ENCODE data around the gene KCNH2. TPM values are rescaled to one million over a fixed set of nuclear protein-coding genes. Genes with fewer than 3 reads are reported as not detected.
A peak's percentile ranks its signal among the peaks of the same experiment; 100 is the strongest.

The KCNH2 gene
- polyA plus RNA-seq, 3 donors, result not detected

DNA sequence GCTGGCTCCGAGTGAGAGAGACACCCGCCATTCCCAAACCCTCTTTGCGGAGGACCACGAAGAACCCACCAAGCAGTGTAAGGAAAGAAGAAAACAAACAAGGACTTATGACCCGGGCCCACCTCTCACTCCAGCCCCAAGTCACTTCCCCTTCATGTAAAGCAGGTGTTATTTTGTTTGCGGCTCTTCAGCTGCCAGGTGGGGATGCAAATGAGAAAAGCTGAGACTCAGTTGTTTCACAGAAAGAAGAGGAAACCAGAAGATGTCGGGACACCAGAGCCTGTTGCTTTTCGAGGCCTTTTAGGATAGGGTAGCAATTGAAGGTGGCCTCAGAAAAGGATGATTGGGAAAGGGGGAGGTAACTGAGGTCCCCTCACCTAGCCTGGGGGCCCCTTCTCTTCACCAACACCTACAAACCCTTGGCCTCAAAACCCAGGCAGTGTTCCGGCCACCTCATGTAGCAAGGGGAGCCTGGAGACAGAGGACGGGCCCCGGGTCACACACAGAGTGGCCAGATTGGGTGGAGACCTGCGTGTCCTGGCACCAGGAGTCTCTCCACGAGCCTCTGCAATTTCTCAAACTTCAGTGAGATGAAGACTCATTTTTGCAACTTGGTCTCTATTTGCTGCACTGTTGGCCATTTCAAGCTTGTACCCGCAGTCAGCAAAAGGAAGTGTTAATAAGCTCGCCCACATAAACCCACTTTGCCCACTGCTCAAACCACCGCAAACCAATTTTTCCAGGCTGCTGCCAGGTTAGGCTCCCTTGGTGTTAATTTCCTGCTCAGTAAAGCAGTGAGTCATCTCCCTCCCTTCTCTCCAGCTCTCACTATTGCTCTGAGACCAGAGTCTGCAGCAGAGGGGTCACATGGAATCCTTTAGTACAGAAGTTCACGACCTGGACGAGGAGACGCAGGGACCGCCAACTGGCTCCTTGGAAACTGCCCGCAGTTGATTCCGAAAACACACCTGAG lies 80.3 kb downstream of the KCNH2 start:
- H3K27me3 Mint-ChIP-seq (ENCODE audit: low read depth in 3 of 3), result peaks cover 34 to 66% (median 41%) of the 10 kb centered on the region in 3 donors

DNA sequence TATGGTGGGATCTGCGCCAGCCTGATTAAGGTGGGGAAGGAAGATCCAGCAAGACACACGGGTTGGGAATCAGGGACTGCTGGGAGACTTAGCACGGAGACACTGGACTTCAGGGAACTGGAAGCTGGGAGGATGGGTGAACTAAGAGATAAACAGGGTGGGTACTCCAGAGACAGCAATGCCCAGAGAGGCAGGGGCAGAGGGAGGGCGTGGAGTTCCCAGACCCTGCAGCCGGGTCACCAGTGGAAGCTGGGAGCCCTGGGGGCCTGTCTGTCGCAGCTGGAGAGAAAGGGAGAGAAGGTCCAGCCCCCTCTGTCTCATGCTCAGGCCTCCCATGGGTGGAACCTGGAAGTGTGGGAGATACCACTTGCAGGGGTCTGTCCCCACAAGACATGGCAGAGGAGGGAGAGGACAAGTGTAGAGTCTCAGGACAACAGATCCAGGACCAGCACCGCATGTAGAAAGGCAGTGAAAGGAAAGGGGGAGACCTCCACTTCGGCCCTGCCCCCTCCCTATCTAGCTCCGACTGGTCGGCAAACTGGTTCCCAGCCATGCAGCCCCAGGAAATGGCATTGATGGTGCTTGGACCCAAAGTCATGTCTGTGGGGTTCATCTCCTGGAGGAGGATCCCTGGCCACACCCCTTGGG lies 81.4 kb downstream of the KCNH2 start:
- Histone ChIP-seq H3K27me3 (ENCODE audit: control insufficient read depth in 2 of 2, insufficient read depth in 2 of 2, low read length in 2 of 2) (peaks cover 0 to 25% of the 10 kb centered on the region in 2 donors), H3K79me2 (ENCODE audit: insufficient read depth, low read length) (no peaks in the 10 kb centered on the region), H3K9ac (ENCODE audit: insufficient read depth, low read length, poor library complexity, severe bottlenecking) (no peak overlapping the region), H3K4me1 (ENCODE audit: control insufficient read depth in 1 of 2, insufficient read depth in 2 of 2, low read length in 2 of 2) (no peaks in the 10 kb centered on the region), H3K36me3 (replicated peaks in 1 of 2; ENCODE audit: control insufficient read depth in 1 of 2, insufficient read depth in 2 of 2, low read length in 2 of 2) (no peaks in the 10 kb centered on the region), H3K4me3 (replicated peaks in 1 of 3; ENCODE audit: low read depth in 2 of 3, low read length in 3 of 3) (no peak overlapping the region), H3K9me3 (replicated peaks in 1 of 2; ENCODE audit: control insufficient read depth in 1 of 2, insufficient read depth in 1 of 2, low read length in 2 of 2) (peaks cover 0 to 6% of the 10 kb centered on the region in 2 donors), H4K20me1 (ENCODE audit: insufficient read depth, low read length) (no peaks in the 10 kb centered on the region), H3K27ac (ENCODE audit: low read depth in 1 of 2, low read length in 2 of 2) (no peak overlapping the region), H3K4me2 (replicated peaks; ENCODE audit: extremely low read depth, low read length, poor library complexity, severe bottlenecking) (no peak overlapping the region), H2AFZ (ENCODE audit: insufficient read depth, low read depth, low read length, poor library complexity, severe bottlenecking) (no peak overlapping the region)
- 73% methylated on average over 5 of the region's 10 CpGs for WGBS (ENCODE audit: insufficient coverage)
- DNase-seq, result no peak
- Mint-ChIP-seq H3K36me3 (no peaks in the 10 kb centered on the region), H3K27ac (no peak overlapping the region), H3K9me3 (peaks cover 5 to 13% (median 8%) of the 10 kb centered on the region in 7 donors), H3K4me3 (peak overlapping the region in 1 of 2 donors; percentile 32), H3K27me3 (ENCODE audit: low read depth in 3 of 3) (peaks cover 34 to 59% (median 35%) of the 10 kb centered on the region in 3 donors), H3K4me1 (peaks cover 6% of the 10 kb centered on the region)
- intact Hi-C loops (cut with micrococcal nuclease), result loop anchor here in 1 of 2 donors (10.0 kb wide), 1 partner anchor 218 kb away; no protein-coding TSS in a partner anchor
- TF ChIP-seq, protein P1, sequence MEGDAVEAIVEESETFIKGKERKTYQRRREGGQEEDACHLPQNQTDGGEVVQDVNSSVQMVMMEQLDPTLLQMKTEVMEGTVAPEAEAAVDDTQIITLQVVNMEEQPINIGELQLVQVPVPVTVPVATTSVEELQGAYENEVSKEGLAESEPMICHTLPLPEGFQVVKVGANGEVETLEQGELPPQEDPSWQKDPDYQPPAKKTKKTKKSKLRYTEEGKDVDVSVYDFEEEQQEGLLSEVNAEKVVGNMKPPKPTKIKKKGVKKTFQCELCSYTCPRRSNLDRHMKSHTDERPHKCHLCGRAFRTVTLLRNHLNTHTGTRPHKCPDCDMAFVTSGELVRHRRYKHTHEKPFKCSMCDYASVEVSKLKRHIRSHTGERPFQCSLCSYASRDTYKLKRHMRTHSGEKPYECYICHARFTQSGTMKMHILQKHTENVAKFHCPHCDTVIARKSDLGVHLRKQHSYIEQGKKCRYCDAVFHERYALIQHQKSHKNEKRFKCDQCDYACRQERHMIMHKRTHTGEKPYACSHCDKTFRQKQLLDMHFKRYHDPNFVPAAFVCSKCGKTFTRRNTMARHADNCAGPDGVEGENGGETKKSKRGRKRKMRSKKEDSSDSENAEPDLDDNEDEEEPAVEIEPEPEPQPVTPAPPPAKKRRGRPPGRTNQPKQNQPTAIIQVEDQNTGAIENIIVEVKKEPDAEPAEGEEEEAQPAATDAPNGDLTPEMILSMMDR (IDR thresholded peaks at IDR 0.05), result no peak

More for the DNA sequence above, 80.3 kb downstream of the KCNH2 start:
- H4K20me1 ChIP-seq (ENCODE audit: insufficient read depth, low read length), result no peaks in the 10 kb centered on the region
- intact Hi-C loops (cut with micrococcal nuclease), result loop anchor here in 1 of 2 donors (10.0 kb wide), 1 partner anchor 217 kb away; no protein-coding TSS in a partner anchor
- H3K79me2 ChIP-seq (ENCODE audit: insufficient read depth, low read length), result no peaks in the 10 kb centered on the region
- no peak overlapping the region for H3K27ac Mint-ChIP-seq
- peak overlapping the region in 1 of 2 donors; percentile 36 for H3K4me3 Mint-ChIP-seq
- no peak overlapping the region for H3K9ac ChIP-seq (ENCODE audit: insufficient read depth, low read length, poor library complexity, severe bottlenecking)
- H3K4me1 Mint-ChIP-seq, result peaks cover 6% of the 10 kb centered on the region
- H3K4me2 ChIP-seq (replicated peaks; ENCODE audit: extremely low read depth, low read length, poor library complexity, severe bottlenecking), result no peak overlapping the region
- no peaks in the 10 kb centered on the region for H3K36me3 Mint-ChIP-seq
- peaks cover 0 to 28% of the 10 kb centered on the region in 2 donors for H3K27me3 ChIP-seq (ENCODE audit: control insufficient read depth in 2 of 2, insufficient read depth in 2 of 2, low read length in 2 of 2)
- no peak overlapping the region for H3K4me3 ChIP-seq (replicated peaks in 1 of 3; ENCODE audit: low read depth in 2 of 3, low read length in 3 of 3)
- 68% methylated on average over 17 of the region's 22 CpGs for WGBS (ENCODE audit: insufficient coverage)
- no peak for DNase-seq
- peaks cover 0 to 6% of the 10 kb centered on the region in 2 donors for H3K9me3 ChIP-seq (replicated peaks in 1 of 2; ENCODE audit: control insufficient read depth in 1 of 2, insufficient read depth in 1 of 2, low read length in 2 of 2)
- H2AFZ ChIP-seq (ENCODE audit: insufficient read depth, low read depth, low read length, poor library complexity, severe bottlenecking), result no peak overlapping the region
- H3K27ac ChIP-seq (ENCODE audit: low read depth in 1 of 2, low read length in 2 of 2), result no peak overlapping the region
- TF ChIP-seq, protein P1 (IDR thresholded peaks at IDR 0.05), result no peak
- peaks cover 3 to 13% (median 8%) of the 10 kb centered on the region in 7 donors for H3K9me3 Mint-ChIP-seq
- H3K36me3 ChIP-seq (replicated peaks in 1 of 2; ENCODE audit: control insufficient read depth in 1 of 2, insufficient read depth in 2 of 2, low read length in 2 of 2), result no peaks in the 10 kb centered on the region
- no peaks in the 10 kb centered on the region for H3K4me1 ChIP-seq (ENCODE audit: control insufficient read depth in 1 of 2, insufficient read depth in 2 of 2, low read length in 2 of 2)
